DOHH2 (cell line): ENCODE results near the gene PTPRN2.

ENCODE experiments used
- H3F3A ChIP-seq: fragments of 200-600 bp; sonication (generic), shearing (Covaris generic); 2 replicates; pipeline ENCODE4 v1.6.0; 2016; ENCODE audit warnings: antibody characterized with exemption, mild to moderate bottlenecking; ENCODE audit not compliant: control insufficient read depth, insufficient read depth
- H3K27ac ChIP-seq: fragments of 200-600 bp; sonication (generic); 2 replicates; pipeline ENCODE4 v1.5.1; 2014; ENCODE audit warnings: low read depth, mild to moderate bottlenecking, low read length, moderate library complexity
- H3K27me3 ChIP-seq: fragments of 200-600 bp; sonication (generic); 2 replicates; pipeline ENCODE4 v1.6.1; 2014; ENCODE audit warnings: mild to moderate bottlenecking, low read length, mixed read lengths; ENCODE audit not compliant: control insufficient read depth
- H3K36me3 ChIP-seq: fragments of 200-600 bp; sonication (generic); 2 replicates; pipeline ENCODE4 v1.6.1; 2014; ENCODE audit warnings: mild to moderate bottlenecking, low read length, moderate library complexity, mixed read lengths; ENCODE audit not compliant: control insufficient read depth
- H3K4me1 ChIP-seq: fragments of 200-600 bp; sonication (generic); 2 replicates; pipeline ENCODE4 v1.6.1; 2014; ENCODE audit warnings: mild to moderate bottlenecking, low read length, mixed read lengths; ENCODE audit not compliant: control insufficient read depth
- H3K4me2 ChIP-seq: fragments of 200-600 bp; sonication (generic); 2 replicates; pipeline ENCODE4 v1.6.0; 2014; ENCODE audit warnings: mild to moderate bottlenecking, low read length, moderate library complexity
- H3K4me3 ChIP-seq: fragments of 200-600 bp; sonication (generic); 2 replicates; pipeline ENCODE4 v1.5.1; 2014; ENCODE audit warnings: mild to moderate bottlenecking, low read length, mixed read lengths
- H3K79me2 ChIP-seq: fragments of 200-600 bp; sonication (generic); 2 replicates; pipeline ENCODE4 v1.6.1; 2014; ENCODE audit warnings: mild to moderate bottlenecking, low read length, mixed read lengths; ENCODE audit not compliant: control insufficient read depth
- H3K9me2 ChIP-seq: fragments of 200-600 bp; sonication (generic); replicated peaks from 2 replicates; pipeline ENCODE4 v1.6.1; 2014; ENCODE audit warnings: mild to moderate bottlenecking, low read length, mixed read lengths; ENCODE audit not compliant: control insufficient read depth
- H3K9me3 ChIP-seq: fragments of 200-600 bp; sonication (generic); 2 replicates; pipeline ENCODE4 v1.6.1; 2014; ENCODE audit warnings: antibody characterized with exemption, low read length, mixed read lengths; ENCODE audit not compliant: control insufficient read depth, insufficient read depth
- H4K20me1 ChIP-seq: fragments of 200-600 bp; sonication (generic); 2 replicates; pipeline ENCODE4 v1.6.0; 2014; ENCODE audit warnings: low read depth, mild to moderate bottlenecking, antibody characterized with exemption, low read length, moderate library complexity; ENCODE audit not compliant: control insufficient read depth, insufficient read depth
- EZH2phosphoT487 ChIP-seq: fragments of 200-600 bp; sonication (generic); IDR thresholded peaks from 2 replicates; pipeline ENCODE4 v1.6.1; 2017; ENCODE audit warnings: borderline replicate concordance, mild to moderate bottlenecking, antibody characterized with exemption, low read length, moderate library complexity, mixed read lengths
- TF ChIP-seq, protein P1 (sequence below): fragments of 200-600 bp; sonication (generic); IDR thresholded peaks from one replicate; pipeline ENCODE4 v1.5.1; 2014; ENCODE audit warnings: antibody characterized with exemption, mild to moderate bottlenecking, low read depth, low read length; ENCODE audit not compliant: poor library complexity, severe bottlenecking

Gene PTPRN2

DNA sequence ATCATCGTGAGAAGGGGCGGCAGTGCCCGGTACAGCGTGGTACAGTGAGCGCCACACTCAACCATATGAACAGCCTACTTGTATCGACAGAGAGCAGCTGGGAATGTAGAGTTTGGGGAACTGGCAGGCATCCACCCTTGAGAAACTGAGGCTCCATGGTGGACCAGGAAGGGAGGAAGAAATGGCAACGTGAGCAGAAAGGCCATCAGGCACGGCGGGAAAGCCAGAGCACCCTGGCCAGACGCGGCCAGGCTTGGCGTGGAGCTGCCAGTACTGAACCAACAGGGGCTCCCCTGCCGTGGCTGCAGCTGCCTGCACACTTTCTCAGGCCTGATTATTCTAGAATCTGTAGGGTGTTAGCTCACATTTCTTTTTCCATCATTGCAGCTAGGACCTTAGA, 442.3 kb downstream of the PTPRN2 start:
- Histone ChIP-seq H3K36me3 (peaks cover 5% of the 10 kb centered on the region; the same call in 1 of the 2 replicates), H3K4me2 (no peak overlapping the region), H3F3A (peaks cover 19% of the 10 kb centered on the region), H3K27me3 (no peaks in the 10 kb centered on the region), H3K4me3 (no peak overlapping the region), H3K79me2 (no peaks in the 10 kb centered on the region), H3K9me2 (no peaks in the 10 kb centered on the region), H3K4me1 (no peaks in the 10 kb centered on the region), H4K20me1 (no peaks in the 10 kb centered on the region), H3K27ac (no peak overlapping the region), H3K9me3 (peaks cover 78% of the 10 kb centered on the region)
- TF ChIP-seq EZH2phosphoT487 = no peak
- TF ChIP-seq, protein P1, sequence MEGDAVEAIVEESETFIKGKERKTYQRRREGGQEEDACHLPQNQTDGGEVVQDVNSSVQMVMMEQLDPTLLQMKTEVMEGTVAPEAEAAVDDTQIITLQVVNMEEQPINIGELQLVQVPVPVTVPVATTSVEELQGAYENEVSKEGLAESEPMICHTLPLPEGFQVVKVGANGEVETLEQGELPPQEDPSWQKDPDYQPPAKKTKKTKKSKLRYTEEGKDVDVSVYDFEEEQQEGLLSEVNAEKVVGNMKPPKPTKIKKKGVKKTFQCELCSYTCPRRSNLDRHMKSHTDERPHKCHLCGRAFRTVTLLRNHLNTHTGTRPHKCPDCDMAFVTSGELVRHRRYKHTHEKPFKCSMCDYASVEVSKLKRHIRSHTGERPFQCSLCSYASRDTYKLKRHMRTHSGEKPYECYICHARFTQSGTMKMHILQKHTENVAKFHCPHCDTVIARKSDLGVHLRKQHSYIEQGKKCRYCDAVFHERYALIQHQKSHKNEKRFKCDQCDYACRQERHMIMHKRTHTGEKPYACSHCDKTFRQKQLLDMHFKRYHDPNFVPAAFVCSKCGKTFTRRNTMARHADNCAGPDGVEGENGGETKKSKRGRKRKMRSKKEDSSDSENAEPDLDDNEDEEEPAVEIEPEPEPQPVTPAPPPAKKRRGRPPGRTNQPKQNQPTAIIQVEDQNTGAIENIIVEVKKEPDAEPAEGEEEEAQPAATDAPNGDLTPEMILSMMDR = no peak

DNA sequence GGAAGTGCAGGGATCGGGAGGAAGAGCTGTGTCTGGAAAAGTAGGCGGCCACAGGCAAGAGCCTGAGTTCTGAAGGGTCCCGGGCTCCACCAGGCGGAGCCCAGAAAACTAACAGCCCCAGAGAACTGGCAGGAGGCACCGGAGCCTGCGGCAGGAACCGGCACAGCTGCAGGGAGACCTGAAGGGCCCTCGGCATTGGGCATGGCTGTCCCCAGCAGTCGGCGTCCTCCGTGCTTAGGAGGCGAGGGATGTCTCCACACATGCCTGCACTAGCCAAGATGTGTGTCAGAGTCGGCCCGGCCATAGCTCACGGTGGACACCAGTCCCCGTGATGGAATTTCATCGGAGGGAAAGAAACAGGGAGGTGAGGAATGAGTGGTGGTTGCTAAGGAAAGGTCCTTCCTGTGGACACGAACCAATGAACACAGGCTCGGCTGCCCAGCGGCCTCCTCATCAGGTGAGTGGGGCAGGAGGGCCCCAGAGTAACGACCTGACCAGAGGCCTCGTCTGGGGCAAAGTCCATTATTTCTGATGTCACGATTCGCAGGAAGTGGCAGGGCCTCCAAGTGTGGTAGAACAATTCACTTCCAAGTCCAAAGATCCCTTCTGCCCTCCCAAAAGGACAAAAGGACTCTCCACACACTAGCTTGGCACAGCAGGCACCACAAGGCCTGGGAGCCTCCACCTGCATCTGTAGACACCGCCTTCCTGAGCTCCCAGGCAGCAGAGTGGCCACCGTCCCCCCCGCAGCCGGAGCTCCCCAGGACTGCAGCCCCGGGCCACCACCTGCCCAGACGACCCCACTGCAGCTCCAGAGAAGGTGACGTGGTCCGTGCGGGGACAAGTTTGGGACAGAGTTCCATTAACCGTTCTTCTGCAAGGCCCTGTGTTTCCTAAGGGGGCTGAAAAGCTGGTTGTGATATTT, 444.2 kb downstream of the PTPRN2 start:
- peaks cover 13% of the 10 kb centered on the region for H3F3A ChIP-seq
- no peaks in the 10 kb centered on the region for H3K9me2 ChIP-seq
- no peaks in the 10 kb centered on the region for H3K27me3 ChIP-seq
- H3K27ac ChIP-seq = no peak overlapping the region
- H3K4me1 ChIP-seq = no peaks in the 10 kb centered on the region
- no peak overlapping the region for H3K4me3 ChIP-seq
- H3K36me3 ChIP-seq = peaks cover 3% of the 10 kb centered on the region; the same call in 1 of the 2 replicates
- peaks cover 80% of the 10 kb centered on the region for H3K9me3 ChIP-seq
- H4K20me1 ChIP-seq = no peaks in the 10 kb centered on the region
- no peaks in the 10 kb centered on the region for H3K79me2 ChIP-seq
- TF ChIP-seq EZH2phosphoT487 = no peak
- TF ChIP-seq, protein P1 = no peak
- no peak overlapping the region for H3K4me2 ChIP-seq

DNA sequence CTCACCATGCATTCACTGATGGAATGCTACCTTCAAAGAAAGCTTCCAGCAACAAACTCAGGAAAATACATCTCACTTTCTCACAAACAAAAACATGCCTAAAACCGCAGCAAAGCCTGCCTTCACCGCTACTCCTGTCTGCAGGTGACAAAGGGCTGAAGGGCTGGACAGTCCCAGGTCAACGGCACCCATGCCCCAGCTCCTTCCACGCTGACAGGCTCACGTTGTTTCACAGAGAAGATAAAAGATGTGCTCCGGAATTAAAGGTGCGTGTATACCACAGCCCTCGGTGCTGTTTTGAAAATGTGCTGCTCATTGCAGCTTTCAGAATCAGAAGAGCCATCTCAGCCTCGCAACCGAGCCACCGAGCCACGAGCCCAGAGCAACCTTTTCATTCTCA, 445.0 kb downstream of the PTPRN2 start:
- H3K4me3 ChIP-seq = no peak overlapping the region
- no peaks in the 10 kb centered on the region for H3K4me1 ChIP-seq
- peaks cover 2% of the 10 kb centered on the region; the same call in 1 of the 2 replicates for H3K36me3 ChIP-seq
- H3K79me2 ChIP-seq = no peaks in the 10 kb centered on the region
- no peak for TF ChIP-seq EZH2phosphoT487
- TF ChIP-seq, protein P1 = no peak
- peaks cover 82% of the 10 kb centered on the region for H3K9me3 ChIP-seq
- no peaks in the 10 kb centered on the region for H4K20me1 ChIP-seq
- no peaks in the 10 kb centered on the region for H3K27me3 ChIP-seq
- H3K27ac ChIP-seq = no peak overlapping the region
- H3F3A ChIP-seq = peaks cover 9% of the 10 kb centered on the region
- H3K9me2 ChIP-seq = no peaks in the 10 kb centered on the region
- H3K4me2 ChIP-seq = no peak overlapping the region
